ENCODE measurements around the gene VSIR. TPM values are rescaled to one million over a fixed set of nuclear protein-coding genes. Genes with fewer than 3 reads are reported as not detected.

The VSIR gene
- polyA plus RNA-seq, 1 of the 3 experiments (the other 2 are of a cell fraction): 11.3 TPM

GRCh38 chr10:71741671-71742070 lies 31.6 kb downstream of the VSIR start:
- H3F3A ChIP-seq (replicated peaks; ENCODE audit: insufficient read depth): no peaks in the 10 kb centered on the region
- no peak overlapping the region for H3K4me3 ChIP-seq (ENCODE audit: low read depth in 2 of 2, low read length in 1 of 2)
- TF ChIP-seq CHD2 (IDR thresholded peaks at IDR 0.05; ENCODE audit: low read length, partially characterized antibody) (no peak), ELF1 (IDR thresholded peaks at IDR 0.05) (no peak)
- no peak for DNase-seq
- no peak overlapping the region for H3K4me2 ChIP-seq
- CTCF ChIA-PET: no interaction called here
- no peak overlapping the region for H2AFZ ChIP-seq (ENCODE audit: low read depth)
- H3K27me3 ChIP-seq (ENCODE audit: insufficient read depth): no peaks in the 10 kb centered on the region
- H3K4me1 ChIP-seq (ENCODE audit: control insufficient read depth in 1 of 2, insufficient read depth in 2 of 2, low read depth in 1 of 2, low read length in 1 of 2): peaks cover 0 to 35% of the 10 kb centered on the region in 2 experiments; a peak in 1 of 4 replicates
- no peaks in the 10 kb centered on the region for H3K9me3 ChIP-seq
- WGBS (ENCODE audit: low lambda C conversion rate): 87% methylated on average over 14 of the region's 20 CpGs
- no peak overlapping the region for H3K27ac ChIP-seq (ENCODE audit: low read depth in 2 of 2, low read length in 1 of 2)
- H3K9ac ChIP-seq: no peak overlapping the region
- POLR2A ChIA-PET: no interaction called here
- H3K36me3 ChIP-seq (replicated peaks in 1 of 2; ENCODE audit: control insufficient read depth in 1 of 2, insufficient read depth in 2 of 2, low read length in 1 of 2): no peaks in the 10 kb centered on the region
- H4K20me1 ChIP-seq (ENCODE audit: insufficient read depth): no peaks in the 10 kb centered on the region
- no peaks in the 10 kb centered on the region for H3K79me2 ChIP-seq (ENCODE audit: insufficient read depth)
- H3K9me2 ChIP-seq: no peaks in the 10 kb centered on the region

GRCh38 chr10:71741029-71741428 lies 32.3 kb downstream of the VSIR start:
- Histone ChIP-seq H3K4me1 (ENCODE audit: control insufficient read depth in 1 of 2, insufficient read depth in 2 of 2, low read depth in 1 of 2, low read length in 1 of 2) (peaks cover 0 to 34% of the 10 kb centered on the region in 2 experiments; a peak in 1 of 4 replicates), H3K36me3 (replicated peaks in 1 of 2; ENCODE audit: control insufficient read depth in 1 of 2, insufficient read depth in 2 of 2, low read length in 1 of 2) (no peaks in the 10 kb centered on the region), H3K27ac (ENCODE audit: low read depth in 2 of 2, low read length in 1 of 2) (no peak overlapping the region), H4K20me1 (ENCODE audit: insufficient read depth) (no peaks in the 10 kb centered on the region), H3K9ac (no peak overlapping the region), H3K27me3 (ENCODE audit: insufficient read depth) (no peaks in the 10 kb centered on the region), H3K79me2 (ENCODE audit: insufficient read depth) (no peaks in the 10 kb centered on the region), H3K4me3 (ENCODE audit: low read depth in 2 of 2, low read length in 1 of 2) (no peak overlapping the region), H3K4me2 (no peak overlapping the region), H3K9me3 (no peaks in the 10 kb centered on the region), H2AFZ (ENCODE audit: low read depth) (no peak overlapping the region), H3K9me2 (no peaks in the 10 kb centered on the region), H3F3A (replicated peaks; ENCODE audit: insufficient read depth) (no peaks in the 10 kb centered on the region)
- WGBS (ENCODE audit: low lambda C conversion rate): 48% methylated on average over 4 of the region's 4 CpGs
- no peak for TF ChIP-seq USF1 (IDR thresholded peaks at IDR 0.05; ENCODE audit: borderline replicate concordance, low read depth)
- TF ChIP-seq SIN3A (IDR thresholded peaks at IDR 0.05; ENCODE audit: borderline replicate concordance, low read depth, low read length): no peak
- TF ChIP-seq POLR2AphosphoS5 (IDR thresholded peaks at IDR 0.05; ENCODE audit: low read depth, low read length): no peak
- TF ChIP-seq EP300 (IDR thresholded peaks at IDR 0.05; ENCODE audit: borderline replicate concordance in 1 of 2, low read depth in 1 of 2, low read length in 1 of 2): no peak
- no peak for TF ChIP-seq USF2 (IDR thresholded peaks at IDR 0.05; ENCODE audit: borderline replicate concordance, low read depth, low read length)
- no peak for TF ChIP-seq EZH2phosphoT487 (IDR thresholded peaks at IDR 0.05; ENCODE audit: borderline replicate concordance, low read depth)
- TF ChIP-seq TAF1 (IDR thresholded peaks at IDR 0.05; ENCODE audit: borderline replicate concordance, low read depth, low read length): no peak
- no peak for TF ChIP-seq TCF12 (IDR thresholded peaks at IDR 0.05)
- TF ChIP-seq GATA2 (CRISPR knock-in tag; IDR thresholded peaks at IDR 0.05): no peak
- TF ChIP-seq TEAD4 (IDR thresholded peaks at IDR 0.05; ENCODE audit: borderline replicate concordance, insufficient read depth): no peak
- TF ChIP-seq CHD2 (IDR thresholded peaks at IDR 0.05; ENCODE audit: low read length, partially characterized antibody): no peak
- no peak for TF ChIP-seq GABPA (IDR thresholded peaks at IDR 0.05; ENCODE audit: low read depth)
- no peak for TF ChIP-seq SMC3 (IDR thresholded peaks at IDR 0.05; ENCODE audit: low read depth, low read length)
- no peak for TF ChIP-seq REST (IDR thresholded peaks at IDR 0.05; ENCODE audit: low read depth, low read length)
- TF ChIP-seq ELF1 (IDR thresholded peaks at IDR 0.05): no peak
- no peak for TF ChIP-seq FOXJ3 (CRISPR knock-in tag; IDR thresholded peaks at IDR 0.05)
- DNase-seq: no peak
- CTCF ChIA-PET: interaction anchor here (2.1 kb wide), 1 partner anchor 32 kb away, joined by 5 read pairs; the partner anchor contains the start of gene VSIR
- POLR2A ChIA-PET: no interaction called here
